ENCODE results near the gene PASK. TPM values are rescaled to one million over a fixed set of nuclear protein-coding genes. Genes with fewer than 3 reads are reported as not detected.

The PASK gene
- total RNA-seq, 1 donor from 2014 or later: 92.0 TPM

- H3K27me3 Mint-ChIP-seq: no peaks in the 10 kb centered on the region
- no peak for DNase-seq
- H3K9me3 Mint-ChIP-seq: peaks cover 4% of the 10 kb centered on the region
- H3K36me3 Mint-ChIP-seq (ENCODE audit: low read depth): peaks cover 48% of the 10 kb centered on the region
- intact Hi-C loops (cut with micrococcal nuclease): no loop called here
- H3K4me1 Mint-ChIP-seq: peaks cover 7% of the 10 kb centered on the region
- H3K27ac Mint-ChIP-seq: peak overlapping the region; percentile 6
- no peak overlapping the region for H3K4me3 Mint-ChIP-seq
Observed at GRCh38 chr2:241121008-241121407, 28.3 kb downstream of the PASK start.

- H3K27me3 Mint-ChIP-seq: no peaks in the 10 kb centered on the region
- no peak overlapping the region for H3K27ac Mint-ChIP-seq
- H3K4me3 Mint-ChIP-seq: no peak overlapping the region
- peaks cover 49% of the 10 kb centered on the region for H3K36me3 Mint-ChIP-seq (ENCODE audit: low read depth)
- peaks cover 4% of the 10 kb centered on the region for H3K9me3 Mint-ChIP-seq
- intact Hi-C loops (cut with micrococcal nuclease): no loop called here
- peaks cover 7% of the 10 kb centered on the region for H3K4me1 Mint-ChIP-seq
- DNase-seq: no peak
Observed at GRCh38 chr2:241120440-241120839, 28.8 kb downstream of the PASK start.

GRCh38 chr2:241118737-241119505, 30.4 kb downstream of the PASK start:
- H3K27ac Mint-ChIP-seq: no peak overlapping the region

GRCh38 chr2:241116606-241117560, 32.4 kb downstream of the PASK start:
- H3K9me3 Mint-ChIP-seq: peaks cover 4% of the 10 kb centered on the region
- intact Hi-C loops (cut with micrococcal nuclease): no loop called here
- H3K36me3 Mint-ChIP-seq (ENCODE audit: low read depth): peaks cover 57% of the 10 kb centered on the region
- DNase-seq: no peak
- no peaks in the 10 kb centered on the region for H3K27me3 Mint-ChIP-seq
- no peak overlapping the region for H3K4me3 Mint-ChIP-seq
- H3K4me1 Mint-ChIP-seq: peaks cover 11% of the 10 kb centered on the region
- H3K27ac Mint-ChIP-seq: no peak overlapping the region

More at GRCh38 chr2:241118737-241119505, 30.4 kb downstream of the PASK start:
- Mint-ChIP-seq H3K27me3 (no peaks in the 10 kb centered on the region), H3K4me1 (peaks cover 5% of the 10 kb centered on the region), H3K36me3 (ENCODE audit: low read depth) (peaks cover 59% of the 10 kb centered on the region), H3K4me3 (no peak overlapping the region), H3K9me3 (peaks cover 4% of the 10 kb centered on the region)
- intact Hi-C loops (cut with micrococcal nuclease): no loop called here
- DNase-seq: no peak

GRCh38 chr2:241115361-241115760, 33.9 kb downstream of the PASK start:
- Mint-ChIP-seq H3K4me1 (peaks cover 14% of the 10 kb centered on the region), H3K4me3 (no peak overlapping the region), H3K27me3 (no peaks in the 10 kb centered on the region), H3K27ac (no peak overlapping the region), H3K36me3 (ENCODE audit: low read depth) (peaks cover 49% of the 10 kb centered on the region), H3K9me3 (no peaks in the 10 kb centered on the region)
- no peak for DNase-seq
- intact Hi-C loops (cut with micrococcal nuclease): no loop called here

GRCh38 chr2:241114836-241115235, 34.4 kb downstream of the PASK start:
- Mint-ChIP-seq H3K4me1 (peaks cover 17% of the 10 kb centered on the region), H3K27ac (no peak overlapping the region), H3K9me3 (no peaks in the 10 kb centered on the region), H3K27me3 (no peaks in the 10 kb centered on the region), H3K4me3 (no peak overlapping the region), H3K36me3 (ENCODE audit: low read depth) (peaks cover 50% of the 10 kb centered on the region)
- DNase-seq: no peak
- intact Hi-C loops (cut with micrococcal nuclease): no loop called here

GRCh38 chr2:241112592-241112991, 36.7 kb downstream of the PASK start:
- H3K36me3 Mint-ChIP-seq (ENCODE audit: low read depth): peaks cover 49% of the 10 kb centered on the region
- H3K4me1 Mint-ChIP-seq: peaks cover 34% of the 10 kb centered on the region

GRCh38 chr2:241112046-241112445, 37.2 kb downstream of the PASK start:
- peak overlapping the region; percentile 57 for H3K27ac Mint-ChIP-seq
- intact Hi-C loops (cut with micrococcal nuclease): no loop called here
- H3K4me3 Mint-ChIP-seq: peak overlapping the region; percentile 72
- peaks cover 52% of the 10 kb centered on the region for H3K36me3 Mint-ChIP-seq (ENCODE audit: low read depth)
- H3K9me3 Mint-ChIP-seq: peaks cover 8% of the 10 kb centered on the region
- no peak for DNase-seq
- H3K27me3 Mint-ChIP-seq: no peaks in the 10 kb centered on the region
- peaks cover 34% of the 10 kb centered on the region for H3K4me1 Mint-ChIP-seq

More at GRCh38 chr2:241112592-241112991, 36.7 kb downstream of the PASK start:
- no peak for DNase-seq
- no peaks in the 10 kb centered on the region for H3K27me3 Mint-ChIP-seq
- H3K27ac Mint-ChIP-seq: peak overlapping the region; percentile 57
- H3K4me3 Mint-ChIP-seq: peak overlapping the region; percentile 72
- intact Hi-C loops (cut with micrococcal nuclease): no loop called here
- peaks cover 8% of the 10 kb centered on the region for H3K9me3 Mint-ChIP-seq

- H3K4me1 Mint-ChIP-seq: peaks cover 34% of the 10 kb centered on the region
- no peaks in the 10 kb centered on the region for H3K27me3 Mint-ChIP-seq
- H3K4me3 Mint-ChIP-seq: peak overlapping the region; percentile 72
- peak overlapping the region; percentile 57 for H3K27ac Mint-ChIP-seq
- peaks cover 8% of the 10 kb centered on the region for H3K9me3 Mint-ChIP-seq
- no peak for DNase-seq
- intact Hi-C loops (cut with micrococcal nuclease): no loop called here
- H3K36me3 Mint-ChIP-seq (ENCODE audit: low read depth): peaks cover 52% of the 10 kb centered on the region
Observed at GRCh38 chr2:241111440-241111805, 37.8 kb downstream of the PASK start.

GRCh38 chr2:241110607-241111439, 38.4 kb downstream of the PASK start:
- Mint-ChIP-seq H3K4me1 (peaks cover 34% of the 10 kb centered on the region), H3K36me3 (ENCODE audit: low read depth) (peaks cover 49% of the 10 kb centered on the region), H3K27ac (peak overlapping the region; percentile 57), H3K9me3 (peaks cover 8% of the 10 kb centered on the region), H3K27me3 (no peaks in the 10 kb centered on the region), H3K4me3 (peak overlapping the region; percentile 72)
- intact Hi-C loops (cut with micrococcal nuclease): no loop called here
- DNase-seq: no peak

GRCh38 chr2:241110089-241110606, 39.1 kb downstream of the PASK start:
- Mint-ChIP-seq H3K4me3 (peak overlapping the region; percentile 72), H3K27ac (peak overlapping the region; percentile 98), H3K4me1 (peaks cover 34% of the 10 kb centered on the region), H3K36me3 (ENCODE audit: low read depth) (peaks cover 46% of the 10 kb centered on the region), H3K9me3 (peaks cover 8% of the 10 kb centered on the region), H3K27me3 (no peaks in the 10 kb centered on the region)
- intact Hi-C loops (cut with micrococcal nuclease): no loop called here
- no peak for DNase-seq

GRCh38 chr2:241109210-241110088, 39.8 kb downstream of the PASK start:
- DNase-seq: no peak
- intact Hi-C loops (cut with micrococcal nuclease): no loop called here
- no peaks in the 10 kb centered on the region for H3K27me3 Mint-ChIP-seq
- H3K9me3 Mint-ChIP-seq: peaks cover 8% of the 10 kb centered on the region
- H3K36me3 Mint-ChIP-seq (ENCODE audit: low read depth): peaks cover 40% of the 10 kb centered on the region
- H3K4me1 Mint-ChIP-seq: peaks cover 34% of the 10 kb centered on the region
- peak overlapping the region; percentile 98 for H3K27ac Mint-ChIP-seq
- H3K4me3 Mint-ChIP-seq: peak overlapping the region; percentile 73

Measured in activated CD4-positive, alpha-beta T cell treated with anti-CD3 and anti-CD28 coated beads, Interleukin-2, amount 10 ng/mL, durations not matched to agents 24 days and 14 days (primary cell).